ACC112 (cell line): ENCODE results near the gene PRTN3.
"Not testable (repeated sequence)": the region's sequence is repeated elsewhere in the genome, so short reads cannot be mapped to it uniquely, and the experiment has no call there.

Experiments used
- H2AFZ ChIP-seq: fragments of 200-600 bp; sonication (generic); one replicate; pipeline ENCODE4 v1.6.0; 2017; ENCODE audit warnings: antibody characterized with exemption, low read length; ENCODE audit not compliant: unreplicated experiment
- H3K27ac ChIP-seq: fragments of 200-600 bp; sonication (generic); 2 replicates; pipeline ENCODE4 v1.5.1; 2014; ENCODE audit warnings: low read depth, mild to moderate bottlenecking, antibody characterized with exemption, low read length, moderate library complexity
- H3K27me3 ChIP-seq: fragments of 200-600 bp; sonication (generic); 2 replicates; pipeline ENCODE4 v1.6.1; 2014; ENCODE audit warnings: mild to moderate bottlenecking, antibody characterized with exemption, low read length, moderate library complexity, mixed read lengths; ENCODE audit not compliant: insufficient read depth
- H3K36me3 ChIP-seq: fragments of 200-600 bp; sonication (generic); 2 replicates; pipeline ENCODE4 v1.6.1; 2016; ENCODE audit warnings: mild to moderate bottlenecking, antibody characterized with exemption, low read length, moderate library complexity, mixed read lengths; ENCODE audit not compliant: insufficient read depth
- H3K4me1 ChIP-seq: fragments of 200-600 bp; sonication (generic); one replicate; pipeline ENCODE4 v1.6.1; 2016; ENCODE audit warnings: low read length, mixed read lengths; ENCODE audit not compliant: insufficient read depth, unreplicated experiment, control insufficient read depth
- H3K4me3 ChIP-seq: fragments of 200-600 bp; sonication (generic); 2 replicates; pipeline ENCODE4 v1.5.1; 2014; ENCODE audit warnings: mild to moderate bottlenecking, low read depth, low read length
- H3K79me2 ChIP-seq: fragments of 200-600 bp; sonication (generic); one replicate; pipeline ENCODE4 v1.6.0; 2016; ENCODE audit warnings: low read length; ENCODE audit not compliant: control insufficient read depth, unreplicated experiment, insufficient read depth

The PRTN3 gene

GRCh38 chr19:878751-879561, 38.2 kb downstream of the PRTN3 start:
- H3K27me3 ChIP-seq, H3K4me3 ChIP-seq, H3K27ac ChIP-seq, H3K36me3 ChIP-seq, H2AFZ ChIP-seq, H3K4me1 ChIP-seq, H3K79me2 ChIP-seq: not testable (repeated sequence)

- Histone ChIP-seq H2AFZ (no peak overlapping the region), H3K27me3 (no peaks in the 10 kb centered on the region), H3K36me3 (peaks cover 5% of the 10 kb centered on the region; the same call in 1 of the 2 replicates), H3K79me2 (no peaks in the 10 kb centered on the region), H3K4me1 (no peaks in the 10 kb centered on the region), H3K27ac (no peak overlapping the region), H3K4me3 (no peak overlapping the region)
Measured at GRCh38 chr19:879711-880438, 39.1 kb downstream of the PRTN3 start.

- H3K36me3 ChIP-seq, result peaks cover 5% of the 10 kb centered on the region; the same call in 1 of the 2 replicates
- H3K4me1 ChIP-seq, result no peaks in the 10 kb centered on the region
- no peak overlapping the region for H3K27ac ChIP-seq
- H3K79me2 ChIP-seq, result no peaks in the 10 kb centered on the region
- H3K4me3 ChIP-seq, result no peak overlapping the region
- H3K27me3 ChIP-seq, result no peaks in the 10 kb centered on the region
- H2AFZ ChIP-seq, result no peak overlapping the region
Measured at GRCh38 chr19:881385-882071, 40.7 kb downstream of the PRTN3 start.

- Histone ChIP-seq H3K27ac (no peak overlapping the region), H3K4me1 (no peaks in the 10 kb centered on the region), H3K79me2 (no peaks in the 10 kb centered on the region), H3K27me3 (no peaks in the 10 kb centered on the region), H3K36me3 (peaks cover 5% of the 10 kb centered on the region; the same call in 1 of the 2 replicates), H3K4me3 (no peak overlapping the region), H2AFZ (no peak overlapping the region)
Measured at GRCh38 chr19:882871-883497, 42.2 kb downstream of the PRTN3 start.

- Histone ChIP-seq H3K27ac (no peak overlapping the region), H3K36me3 (peaks cover 5% of the 10 kb centered on the region; the same call in 1 of the 2 replicates), H3K4me1 (no peaks in the 10 kb centered on the region), H2AFZ (no peak overlapping the region), H3K4me3 (no peak overlapping the region), H3K79me2 (no peaks in the 10 kb centered on the region), H3K27me3 (no peaks in the 10 kb centered on the region)
Measured at GRCh38 chr19:883661-884211, 42.9 kb downstream of the PRTN3 start.

- Histone ChIP-seq H2AFZ (no peak overlapping the region), H3K36me3 (peaks cover 5% of the 10 kb centered on the region; the same call in 1 of the 2 replicates), H3K79me2 (no peaks in the 10 kb centered on the region), H3K4me3 (no peak overlapping the region), H3K4me1 (no peaks in the 10 kb centered on the region), H3K27ac (no peak overlapping the region), H3K27me3 (no peaks in the 10 kb centered on the region)
Measured at GRCh38 chr19:884420-885211, 43.8 kb downstream of the PRTN3 start.

- no peaks in the 10 kb centered on the region for H3K27me3 ChIP-seq
- H2AFZ ChIP-seq, result no peak overlapping the region
- H3K79me2 ChIP-seq, result no peaks in the 10 kb centered on the region
- H3K4me3 ChIP-seq, result no peak overlapping the region
- H3K27ac ChIP-seq, result no peak overlapping the region
- H3K36me3 ChIP-seq, result peaks cover 5% of the 10 kb centered on the region; the same call in 1 of the 2 replicates
- no peaks in the 10 kb centered on the region for H3K4me1 ChIP-seq
Measured at GRCh38 chr19:885536-886224, 44.9 kb downstream of the PRTN3 start.

GRCh38 chr19:887072-887471, 46.3 kb downstream of the PRTN3 start:
- Histone ChIP-seq H3K27me3 (no peaks in the 10 kb centered on the region), H3K4me3 (no peak overlapping the region), H3K4me1 (no peaks in the 10 kb centered on the region), H3K36me3 (no peaks in the 10 kb centered on the region), H3K27ac (no peak overlapping the region), H2AFZ (no peak overlapping the region), H3K79me2 (peaks cover 2% of the 10 kb centered on the region)

- Histone ChIP-seq H3K27ac (no peak overlapping the region), H3K4me1 (no peaks in the 10 kb centered on the region), H3K36me3 (no peaks in the 10 kb centered on the region), H2AFZ (no peak overlapping the region), H3K4me3 (no peak overlapping the region), H3K27me3 (no peaks in the 10 kb centered on the region), H3K79me2 (peaks cover 7% of the 10 kb centered on the region)
Measured at GRCh38 chr19:887599-887998, 46.8 kb downstream of the PRTN3 start.
